Motor neuron (in vitro differentiated cells): ENCODE results near the gene AP1S1. TPM values are rescaled to one million over a fixed set of nuclear protein-coding genes. Genes with fewer than 3 reads are reported as not detected.
"Not testable (repeated sequence)": the region's sequence is repeated elsewhere in the genome, so short reads cannot be mapped to it uniquely, and the experiment has no call there.

Source experiments
- ATAC-seq, 8 experiments: fragments of 200-7000 bp; cut with Tn5 transposase; replicated peaks in 6 of 8; 2 replicates each; pipeline ENCODE4 v1.8.0; 2021; ENCODE audit warnings: mild to moderate bottlenecking in 8 of 8, moderate library complexity in 8 of 8
- H3K27ac ChIP-seq, 2 donors: fragments of 250-450 bp; sonication (Bioruptor Pico); 2 replicates each; pipeline ENCODE4 v1.9.0; 2021; ENCODE audit warnings: antibody characterized with exemption in 2 of 2, mild to moderate bottlenecking in 2 of 2, moderate library complexity in 1 of 2
- H3K4me1 ChIP-seq, 2 donors: fragments of 250-450 bp; sonication (Bioruptor Pico); replicated peaks in 1 of 2; 2 replicates each; pipeline ENCODE4 v1.6.1; 2021; ENCODE audit warnings: antibody characterized with exemption in 2 of 2, mild to moderate bottlenecking in 2 of 2, moderate library complexity in 1 of 2
- H3K4me3 ChIP-seq, 5 donors: fragments of 250-450 bp; sonication (Bioruptor Pico); 2 replicates each; pipeline ENCODE4 v1.9.0; 2021; ENCODE audit warnings: antibody characterized with exemption in 5 of 5, mild to moderate bottlenecking in 5 of 5, moderate library complexity in 4 of 5
- WGBS, 10 experiments: fragments of 450-650 bp; shearing (Covaris generic); methylation state at CpG; one replicate each; pipeline ENCODE4 v1.0.0; 2022; 5-methylcytosine and 5-hydroxymethylcytosine counted together
- in situ Hi-C, 9 experiments: fragments of 400-800 bp; cut with MboI; loops; one replicate each; pipeline ENCODE4 v1.15.0; 2021; ENCODE audit warnings: low sequenced_read_pairs in 9 of 9, low pct_unique_long_range_greater_than_20kb in 2 of 9; ENCODE audit not compliant: unreplicated experiment in 9 of 9
- total RNA-seq, 8 experiments: library from RNA; unstranded; fragments of 300-600 nt; gene quantifications; 2 replicates each; pipeline versions ENCODE4 v1.2.3 to v1.2.4, GENCODE V29; 2022

The AP1S1 gene
- total RNA-seq, 8 experiments from 2014 or later = 46.8 to 135 (median 77.0) TPM

DNA sequence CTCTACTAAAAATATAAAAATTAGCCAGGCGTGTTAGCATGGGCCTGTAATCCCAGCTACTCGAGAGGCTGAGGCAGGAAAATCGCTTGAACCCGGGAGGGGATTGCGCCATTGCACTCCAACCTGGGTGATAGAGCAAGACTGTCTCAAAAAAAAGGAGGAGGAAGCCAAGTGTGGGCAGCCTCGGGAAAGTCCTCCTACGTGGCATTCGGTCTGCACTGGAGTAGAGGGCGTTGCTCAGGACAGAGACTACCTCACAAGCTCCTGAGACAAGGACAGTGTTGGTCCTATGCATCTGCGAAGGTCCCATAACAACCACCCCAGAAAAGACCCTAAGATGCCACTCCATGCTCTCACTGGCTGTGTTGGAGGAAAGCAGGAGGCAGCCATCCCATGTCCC, 37.4 kb upstream of the AP1S1 start:
- WGBS, 10 experiments = 60 to 96% (median 87%) methylated on average over 1 to 10 of the region's 10 CpGs; no CpG with 5 or more reads in 3 of the 10 experiments
- in situ Hi-C loops = no loop called here
- H3K4me1 ChIP-seq = peaks cover 1% of the 10 kb centered on the region in 2 donors
- H3K27ac ChIP-seq = no peak overlapping the region
- ATAC-seq = no peak
- H3K4me3 ChIP-seq = no peak overlapping the region

GRCh38 chr7:101118856-101119255, 35.4 kb upstream of the AP1S1 start:
- peaks cover 4 to 9% of the 10 kb centered on the region in 2 donors for H3K4me1 ChIP-seq
- in situ Hi-C loops = no loop called here
- H3K4me3 ChIP-seq = no peak overlapping the region
- no peak for ATAC-seq
- no peak overlapping the region for H3K27ac ChIP-seq
- 33 to 100% (median 89%) methylated on average over 1 to 2 of the region's 3 CpGs; no CpG with 5 or more reads in 3 of the 10 experiments for WGBS, 10 experiments

DNA sequence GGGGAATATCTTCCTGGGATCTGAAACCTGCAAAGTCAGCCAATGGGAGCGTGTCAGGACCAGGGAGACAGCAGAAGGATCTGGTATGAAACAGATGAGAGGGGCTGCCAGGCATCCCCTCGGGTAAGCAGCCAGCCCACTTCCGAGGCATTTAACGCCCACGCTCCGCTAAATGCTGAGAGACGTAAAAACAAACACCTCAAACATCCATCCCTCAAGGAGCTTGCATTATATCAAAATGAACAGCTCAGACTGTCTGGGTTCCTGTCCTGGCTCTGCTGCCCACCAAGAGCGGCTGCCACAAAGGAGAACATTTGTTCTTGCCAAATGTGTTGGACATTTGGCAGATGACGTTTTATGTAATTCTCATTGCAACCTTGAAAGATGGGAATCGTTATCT, 34.4 kb upstream of the AP1S1 start:
- no peak for ATAC-seq
- WGBS, 10 experiments = 27 to 100% (median 66%) methylated on average over 1 to 8 of the region's 10 CpGs; no CpG with 5 or more reads in 2 of the 10 experiments
- H3K27ac ChIP-seq = no peak overlapping the region
- H3K4me1 ChIP-seq = peaks cover 4 to 15% of the 10 kb centered on the region in 2 donors
- in situ Hi-C loops = no loop called here
- H3K4me3 ChIP-seq = no peak overlapping the region

DNA sequence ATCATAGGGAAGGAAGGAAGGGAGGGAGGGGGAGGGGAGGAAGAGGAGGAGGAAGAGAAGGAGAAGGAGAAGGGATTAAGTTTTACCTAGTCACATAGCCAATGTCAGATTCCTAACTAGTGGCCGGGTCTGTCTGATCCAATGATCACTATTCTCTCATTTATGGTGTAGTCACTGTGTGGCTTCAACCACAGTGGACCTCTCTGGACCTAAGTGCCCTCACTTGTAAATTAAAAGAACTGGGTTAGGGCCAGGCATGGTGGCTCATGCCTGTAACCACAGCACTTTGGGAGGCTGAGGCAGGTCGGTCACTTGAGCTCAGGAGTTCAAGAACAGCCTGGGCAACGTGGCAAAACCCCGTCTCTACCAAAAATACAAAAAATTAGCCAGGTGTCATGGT, 34.0 kb upstream of the AP1S1 start:
- no peak overlapping the region for H3K4me3 ChIP-seq
- peaks cover 4 to 15% of the 10 kb centered on the region in 2 donors for H3K4me1 ChIP-seq
- WGBS, 10 experiments = 63 to 100% (median 94%) methylated on average over 1 to 4 of the region's 4 CpGs; no CpG with 5 or more reads in 5 of the 10 experiments
- in situ Hi-C loops = no loop called here
- H3K27ac ChIP-seq = no peak overlapping the region
- no peak for ATAC-seq

GRCh38 chr7:101121631-101121990, 32.7 kb upstream of the AP1S1 start:
- H3K4me3 ChIP-seq, ATAC-seq, in situ Hi-C loops, H3K27ac ChIP-seq: not testable (repeated sequence)
- 53 to 100% (median 93%) methylated on average over 1 to 3 of the region's 9 CpGs; no CpG with 5 or more reads in 3 of the 10 experiments for WGBS, 10 experiments
- peaks cover 6 to 21% of the 10 kb centered on the region in 2 donors for H3K4me1 ChIP-seq

- WGBS, 10 experiments = 7 to 82% (median 63%) methylated on average over 1 to 9 of the region's 17 CpGs
- Histone ChIP-seq H3K27ac (no peak overlapping the region), H3K4me1 (peaks cover 8 to 28% of the 10 kb centered on the region in 2 donors), H3K4me3 (no peak overlapping the region)
- ATAC-seq = peak in 7 of 8 experiments; percentile 7 to 59 (median 44)
- in situ Hi-C loops = no loop called here
Measured at GRCh38 chr7:101121991-101122932, 32.0 kb upstream of the AP1S1 start.

DNA sequence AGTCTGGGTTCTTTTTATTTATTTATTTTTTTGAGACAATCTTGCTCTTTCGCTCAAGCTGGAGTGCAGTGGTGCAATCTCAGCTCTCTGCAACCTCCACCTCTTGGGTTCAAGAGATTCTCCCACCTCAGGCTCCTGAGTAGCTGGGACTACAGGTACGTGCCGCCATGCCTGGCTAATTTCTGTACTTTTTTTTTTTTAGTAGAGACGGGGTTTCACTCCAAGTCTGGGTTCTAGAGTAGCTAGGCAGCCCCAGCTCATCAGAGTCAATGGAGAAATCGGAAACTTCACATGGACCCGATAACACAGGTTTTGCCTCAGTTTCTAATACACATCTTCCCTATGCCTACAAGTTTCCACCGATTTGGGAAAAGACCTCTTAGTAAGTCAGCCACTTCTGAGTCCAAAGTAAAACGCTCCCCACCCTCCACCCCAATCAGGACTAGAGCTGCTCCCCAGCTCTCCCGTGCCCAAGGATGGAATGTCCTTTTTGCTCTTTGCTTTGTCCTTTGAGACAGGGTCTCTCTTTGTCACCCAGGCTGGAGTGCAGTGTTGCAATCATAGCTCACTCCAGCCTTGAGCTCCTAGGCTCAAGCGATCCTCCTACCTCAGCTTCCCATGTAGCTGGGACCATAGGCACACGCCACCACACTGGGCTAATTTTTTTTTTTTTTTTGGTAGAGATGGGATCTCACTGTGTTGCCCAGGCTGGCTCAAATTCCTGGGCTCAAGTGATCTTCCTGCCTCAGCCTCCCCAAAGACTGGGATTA, 31.2 kb upstream of the AP1S1 start:
- ATAC-seq = no peak
- H3K4me3 ChIP-seq = no peak overlapping the region

DNA sequence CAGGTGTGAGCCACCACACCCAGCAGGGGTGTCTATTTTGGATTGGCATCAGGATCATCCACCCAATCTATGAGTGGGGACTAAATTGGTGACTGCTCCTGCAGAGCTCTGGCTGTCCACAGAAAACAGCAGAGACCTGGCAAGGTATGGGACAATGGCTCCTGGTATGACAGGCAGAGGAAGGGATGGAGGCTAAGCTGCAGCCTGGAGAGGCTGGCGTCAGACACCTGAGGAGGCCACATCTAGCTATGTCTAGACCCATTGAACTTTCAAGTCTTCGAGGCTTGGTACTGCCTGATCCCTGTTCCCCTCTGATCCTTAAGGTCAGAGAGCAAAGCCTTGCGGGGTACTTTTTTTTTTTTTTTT, 30.6 kb upstream of the AP1S1 start:
- no peak overlapping the region for H3K27ac ChIP-seq
- in situ Hi-C loops = no loop called here
- ATAC-seq = no peak
- peaks cover 8 to 30% of the 10 kb centered on the region in 2 donors for H3K4me1 ChIP-seq
- 80 to 93% methylated on average over 2 of the region's 3 CpGs; no CpG with 5 or more reads in 8 of the 10 experiments for WGBS, 10 experiments
- H3K4me3 ChIP-seq = no peak overlapping the region

More for the DNA sequence above, 31.2 kb upstream of the AP1S1 start:
- in situ Hi-C loops = no loop called here
- Histone ChIP-seq H3K4me1 (peaks cover 8 to 30% of the 10 kb centered on the region in 2 donors), H3K27ac (no peak overlapping the region)
- 69 to 100% (median 95%) methylated on average over 2 to 6 of the region's 11 CpGs; no CpG with 5 or more reads in 4 of the 10 experiments for WGBS, 10 experiments

DNA sequence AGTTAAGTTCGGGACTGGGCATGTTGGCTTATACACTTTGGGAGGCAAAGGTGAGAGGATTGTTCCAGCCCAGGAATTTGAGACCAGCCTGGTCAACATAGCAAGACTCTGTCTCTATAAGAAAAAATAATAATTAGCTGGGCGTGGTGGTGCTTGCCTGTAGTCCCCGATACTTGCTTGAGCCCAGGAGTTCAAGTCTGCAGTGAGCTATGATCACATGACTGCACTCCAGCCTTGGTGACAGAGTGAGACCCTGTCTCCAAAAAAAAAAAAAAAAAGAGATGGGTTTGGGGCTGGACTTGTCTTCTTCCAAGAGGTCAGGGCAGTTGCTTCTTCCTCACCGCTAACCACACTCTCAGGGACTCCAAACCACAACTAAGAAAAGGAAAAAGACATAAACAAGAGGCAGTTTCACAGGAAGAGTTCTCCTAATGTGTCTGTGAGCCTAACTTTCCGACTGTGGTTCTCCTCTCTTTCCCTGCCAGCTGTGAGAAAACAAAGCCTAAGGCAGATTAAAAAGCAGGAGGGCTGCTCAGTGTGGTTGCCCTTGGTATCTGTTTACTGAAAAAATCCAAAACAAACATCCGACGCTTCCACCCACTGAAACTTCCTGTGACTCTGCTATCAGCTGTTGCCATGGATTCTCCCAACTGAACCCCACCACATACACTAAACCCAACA, 29.8 kb upstream of the AP1S1 start:
- Histone ChIP-seq H3K4me1 (peaks cover 8 to 30% of the 10 kb centered on the region in 2 donors), H3K27ac (peak overlapping the region in 1 of 2 donors; percentile 18), H3K4me3 (no peak overlapping the region)
- peak in 4 of 8 experiments; percentile 2 to 16 (median 6) for ATAC-seq
- in situ Hi-C loops = loop anchor here in 2 of 9 experiments (25.0 kb wide), 1 partner anchor 163 kb away; no protein-coding TSS in a partner anchor
- 14 to 83% (median 46%) methylated on average over 1 to 6 of the region's 7 CpGs; no CpG with 5 or more reads in 2 of the 10 experiments for WGBS, 10 experiments

GRCh38 chr7:101125989-101126650, 28.2 kb upstream of the AP1S1 start:
- Histone ChIP-seq H3K27ac (peak overlapping the region in 1 of 2 donors; percentile 2), H3K4me3 (no peak overlapping the region), H3K4me1 (peaks cover 8 to 30% of the 10 kb centered on the region in 2 donors)
- WGBS, 10 experiments = 33 to 100% (median 70%) methylated on average over 1 to 10 of the region's 15 CpGs; no CpG with 5 or more reads in 1 of the 10 experiments
- peak in 6 of 8 experiments; percentile 5 to 54 (median 28) for ATAC-seq
- in situ Hi-C loops = loop anchor here in 2 of 9 experiments (25.0 kb wide), 1 partner anchor 161 kb away; no protein-coding TSS in a partner anchor

- ATAC-seq = peak; percentile 75 to 98 (median 94)
- peak within 1 kb of the TSS in 2 of 5 donors; percentile 16 for H3K4me3 ChIP-seq
- in situ Hi-C loops = loop anchor here in 2 of 9 experiments (25.0 kb wide), 1 partner anchor 160 kb away; no protein-coding TSS in a partner anchor
- peaks cover 7 to 29% of the 10 kb centered on the region in 2 donors for H3K4me1 ChIP-seq
- H3K27ac ChIP-seq = peak within 1 kb of the TSS in 1 of 2 donors; percentile 2
- 0 to 27% (median 8%) methylated on average over 1 to 10 of the region's 22 CpGs; no CpG with 5 or more reads in 1 of the 10 experiments for WGBS, 10 experiments
Measured at GRCh38 chr7:101126651-101127459, 27.4 kb upstream of the AP1S1 start, which contains the start of gene SERPINE1. Gene SERPINE1 (plus strand): TSS chr7:101127104. CDS start chr7:101128394, 1,290 bp downstream.
